Measurements from ENCODE around the gene QTRT2.
A peak's percentile ranks its signal among the peaks of the same experiment; 100 is the strongest.

Gene QTRT2

GRCh38 chr3:114056130-114057010 lies at the start of gene QTRT2, which contains the start of gene CCDC191:
QTRT2 (plus strand) TSS chr3:114056737; CDS start chr3:114065258, 8,521 bp downstream.
CCDC191 (minus strand) TSS chr3:114056526; CDS start chr3:114056466, 60 bp downstream.
- peak; percentile 99 for DNase-seq

GRCh38 chr3:114011059-114011797 lies 45.3 kb upstream of the QTRT2 start:
- no peak for DNase-seq

- DNase-seq, result no peak
Observed at GRCh38 chr3:114014211-114014610, 42.3 kb upstream of the QTRT2 start.

- DNase-seq, result no peak
Observed at GRCh38 chr3:114019486-114019885, 37.1 kb upstream of the QTRT2 start.

GRCh38 chr3:114020907-114021306 lies 35.6 kb upstream of the QTRT2 start:
- no peak for DNase-seq

- no peak for DNase-seq
Observed at GRCh38 chr3:114022145-114022802, 34.3 kb upstream of the QTRT2 start.

- DNase-seq, result no peak
Observed at GRCh38 chr3:114025451-114025850, 31.1 kb upstream of the QTRT2 start.

- DNase-seq, result no peak
Observed at GRCh38 chr3:114026331-114026730, 30.2 kb upstream of the QTRT2 start.

GRCh38 chr3:114033721-114034120 lies 22.8 kb upstream of the QTRT2 start:
- no peak for DNase-seq

- no peak for DNase-seq
Observed at GRCh38 chr3:114034211-114034610, 22.3 kb upstream of the QTRT2 start.

- DNase-seq, result no peak
Observed at GRCh38 chr3:114034787-114035545, 21.6 kb upstream of the QTRT2 start.

GRCh38 chr3:114035896-114036295 lies 20.6 kb upstream of the QTRT2 start:
- DNase-seq, result no peak

- DNase-seq, result peak in 1 of 2 donors; percentile 3
Observed at GRCh38 chr3:114043205-114043604, 13.3 kb upstream of the QTRT2 start.

GRCh38 chr3:114052216-114052615 lies 4.3 kb upstream of the QTRT2 start:
- DNase-seq, result no peak

- no peak for DNase-seq
Observed at GRCh38 chr3:114057011-114057347, 442 bp downstream of the QTRT2 start.

GRCh38 chr3:114058646-114059045 lies 2.1 kb downstream of the QTRT2 start:
- no peak for DNase-seq

GRCh38 chr3:114060906-114061655 lies 4.5 kb downstream of the QTRT2 start:
- no peak for DNase-seq

GRCh38 chr3:114067804-114068203 lies 11.3 kb downstream of the QTRT2 start:
- DNase-seq, result no peak

GRCh38 chr3:114068336-114068735 lies 11.8 kb downstream of the QTRT2 start:
- no peak for DNase-seq

GRCh38 chr3:114071786-114072185 lies 15.2 kb downstream of the QTRT2 start:
- no peak for DNase-seq

GRCh38 chr3:114076711-114077110 lies 20.2 kb downstream of the QTRT2 start:
- DNase-seq, result no peak

GRCh38 chr3:114078126-114078525 lies 21.6 kb downstream of the QTRT2 start:
- DNase-seq, result no peak
